Putamen (tissue), 1 donor: ENCODE results near the gene ATG101.

Experiments used
- DNase-seq: peaks from one replicate; pipeline ENCODE4 v3.0.0-alpha.2; 2016; ENCODE audit warnings: low spot score

Gene ATG101

GRCh38 chr12:52069327-52070184 is at the start of gene ATG101:
Gene ATG101, plus strand, starts transcription at chr12:52069978. Its CDS starts 3,673 bp downstream, at chr12:52073651.
- DNase-seq: peak; percentile 95

- DNase-seq: no peak
Measured at GRCh38 chr12:52020539-52021336, 49.0 kb upstream of the ATG101 start.

- DNase-seq: no peak
Measured at GRCh38 chr12:52022841-52023181, 47.0 kb upstream of the ATG101 start.

GRCh38 chr12:52023182-52023975 is 46.4 kb upstream of the ATG101 start:
- peak; percentile 79 for DNase-seq

- DNase-seq: no peak
Measured at GRCh38 chr12:52023976-52024688, 45.6 kb upstream of the ATG101 start.

- DNase-seq: no peak
Measured at GRCh38 chr12:52024845-52025230, 44.9 kb upstream of the ATG101 start.

GRCh38 chr12:52026263-52026662 is 43.5 kb upstream of the ATG101 start:
- no peak for DNase-seq

GRCh38 chr12:52027085-52027843 is 42.5 kb upstream of the ATG101 start:
- no peak for DNase-seq

GRCh38 chr12:52029685-52030084 is 40.1 kb upstream of the ATG101 start:
- no peak for DNase-seq

- DNase-seq: no peak
Measured at GRCh38 chr12:52032446-52032803, 37.4 kb upstream of the ATG101 start.

- peak; percentile 98 for DNase-seq
Measured at GRCh38 chr12:52032804-52033445, 36.9 kb upstream of the ATG101 start.

- DNase-seq: no peak
Measured at GRCh38 chr12:52033446-52034140, 36.2 kb upstream of the ATG101 start.

GRCh38 chr12:52035190-52035589 is 34.6 kb upstream of the ATG101 start:
- no peak for DNase-seq

- DNase-seq: no peak
Measured at GRCh38 chr12:52035926-52036325, 33.9 kb upstream of the ATG101 start.

GRCh38 chr12:52036587-52037171 is 33.1 kb upstream of the ATG101 start:
- peak; percentile 80 for DNase-seq

GRCh38 chr12:52037248-52037861 is 32.4 kb upstream of the ATG101 start:
- no peak for DNase-seq

- DNase-seq: no peak
Measured at GRCh38 chr12:52038447-52038846, 31.3 kb upstream of the ATG101 start.

GRCh38 chr12:52041035-52041434 is 28.7 kb upstream of the ATG101 start:
- DNase-seq: no peak

- DNase-seq: no peak
Measured at GRCh38 chr12:52041695-52042123, 28.1 kb upstream of the ATG101 start.
